H9 (cell line): ENCODE measurements around the gene LMOD1. TPM values are rescaled to one million over a fixed set of nuclear protein-coding genes. Genes with fewer than 3 reads are reported as not detected.
A peak's percentile ranks its signal among the peaks of the same experiment; 100 is the strongest.

ENCODE experiments used
- DNase-seq: peaks from one replicate; pipeline ENCODE4 v3.0.0-alpha.2; 2017
- H2AFZ ChIP-seq: one replicate; pipeline ENCODE4 v1.6.1; 2013; ENCODE audit warnings: mild to moderate bottlenecking, low read length, control low read depth, moderate library complexity
- H2AK5ac ChIP-seq: 2 replicates; pipeline ENCODE4 v1.6.1; 2013; ENCODE audit warnings: low read length, control low read depth, mixed read lengths; ENCODE audit not compliant: insufficient read length
- H2BK120ac ChIP-seq: one replicate; pipeline ENCODE4 v1.6.1; 2013; ENCODE audit warnings: low read depth, mild to moderate bottlenecking, low read length, control low read depth, inconsistent platforms; ENCODE audit not compliant: poor library complexity, severe bottlenecking
- H2BK12ac ChIP-seq: 2 replicates; pipeline ENCODE4 v1.6.1; 2013; ENCODE audit warnings: low read length, control low read depth, mixed read lengths, low read depth; ENCODE audit not compliant: insufficient read length
- H2BK15ac ChIP-seq: 2 replicates; pipeline ENCODE4 v1.6.1; 2013; ENCODE audit warnings: low read depth, low read length, control low read depth
- H2BK20ac ChIP-seq: one replicate; pipeline ENCODE4 v1.6.1; 2013; ENCODE audit warnings: low read depth, mild to moderate bottlenecking, low read length, control low read depth, inconsistent platforms; ENCODE audit not compliant: poor library complexity, severe bottlenecking
- H2BK5ac ChIP-seq: 2 replicates; pipeline ENCODE4 v1.6.1; 2013; ENCODE audit warnings: low read length, control low read depth, mixed read lengths; ENCODE audit not compliant: insufficient read length
- H3K14ac ChIP-seq: 2 replicates; pipeline ENCODE4 v1.6.1; 2013; ENCODE audit warnings: low read length, control low read depth; ENCODE audit not compliant: insufficient read depth
- H3K18ac ChIP-seq: 2 replicates; pipeline ENCODE4 v1.6.1; 2013; ENCODE audit warnings: low read depth, mild to moderate bottlenecking, mixed read lengths, low read length, control low read depth; ENCODE audit not compliant: insufficient read length
- H3K23ac ChIP-seq: 2 replicates; pipeline ENCODE4 v1.6.1; 2013; ENCODE audit warnings: low read length, control low read depth, mixed read lengths, low read depth; ENCODE audit not compliant: insufficient read length
- H3K23me2 ChIP-seq: 2 replicates; pipeline ENCODE4 v1.6.1; 2013; ENCODE audit warnings: low read depth, mild to moderate bottlenecking, mixed read lengths, low read length, control low read depth; ENCODE audit not compliant: insufficient read length, poor library complexity, severe bottlenecking
- H3K27ac ChIP-seq: 2 replicates; pipeline ENCODE4 v1.5.1; 2013; ENCODE audit warnings: low read length, control low read depth, mixed read lengths, low read depth; ENCODE audit not compliant: insufficient read length
- H3K27me3 ChIP-seq: 2 replicates; pipeline ENCODE4 v1.6.1; 2013; ENCODE audit warnings: low read length, control low read depth, inconsistent platforms; ENCODE audit not compliant: insufficient read depth
- H3K4ac ChIP-seq: 2 replicates; pipeline ENCODE4 v1.6.1; 2013; ENCODE audit warnings: low read depth, mild to moderate bottlenecking, control low read depth, inconsistent platforms, low read length, moderate library complexity
- H3K4me1 ChIP-seq: 2 replicates; pipeline ENCODE4 v1.6.1; 2013; ENCODE audit warnings: low read length, control low read depth, inconsistent platforms; ENCODE audit not compliant: insufficient read depth
- H3K4me2 ChIP-seq: 2 replicates; pipeline ENCODE4 v1.6.1; 2013; ENCODE audit warnings: low read length, control low read depth, mixed read lengths; ENCODE audit not compliant: insufficient read length, insufficient read depth
- H3K56ac ChIP-seq: 2 replicates; pipeline ENCODE4 v1.6.1; 2013; ENCODE audit warnings: low read depth, mild to moderate bottlenecking, mixed read lengths, low read length, control low read depth; ENCODE audit not compliant: insufficient read length
- H3K79me1 ChIP-seq: 2 replicates; pipeline ENCODE4 v1.6.1; 2013; ENCODE audit warnings: low read depth, mild to moderate bottlenecking, moderate library complexity, low read length, control low read depth, inconsistent platforms; ENCODE audit not compliant: insufficient read depth, poor library complexity, severe bottlenecking
- H3K79me2 ChIP-seq: 2 replicates; pipeline ENCODE4 v1.6.1; 2013; ENCODE audit warnings: low read length, control low read depth, inconsistent platforms; ENCODE audit not compliant: insufficient read depth
- H3K9ac ChIP-seq: 2 replicates; pipeline ENCODE4 v1.6.1; 2013; ENCODE audit warnings: low read length, control low read depth, mixed read lengths; ENCODE audit not compliant: insufficient read length; ENCODE audit errors: extremely low read depth
- H3K9me3 ChIP-seq: one replicate; pipeline ENCODE4 v1.6.1; 2013; ENCODE audit warnings: low read depth, low read length, inconsistent platforms; ENCODE audit not compliant: control insufficient read depth
- H3T11ph ChIP-seq: one replicate; pipeline ENCODE4 v1.6.1; 2013; ENCODE audit warnings: mild to moderate bottlenecking, low read length, control low read depth, inconsistent platforms
- H4K20me1 ChIP-seq: one replicate; pipeline ENCODE4 v1.6.1; 2013; ENCODE audit not compliant: control insufficient read depth, insufficient read length, insufficient read depth
- H4K5ac ChIP-seq: 2 replicates; pipeline ENCODE4 v1.6.1; 2013; ENCODE audit warnings: low read depth, mild to moderate bottlenecking, mixed read lengths, low read length, control low read depth; ENCODE audit not compliant: insufficient read length
- H4K8ac ChIP-seq: replicated peaks from 2 replicates; pipeline ENCODE4 v1.6.1; 2013; ENCODE audit warnings: low read length, control low read depth, mixed read lengths, low read depth; ENCODE audit not compliant: insufficient read length
- H4K91ac ChIP-seq: 2 replicates; pipeline ENCODE4 v1.6.1; 2013; ENCODE audit warnings: low read depth, mild to moderate bottlenecking, moderate library complexity, mixed read lengths, low read length, control low read depth; ENCODE audit not compliant: insufficient read length
- H3K27ac Mint-ChIP-seq, 3 experiments: 2 replicates in 2 of 3; 3 replicates in 1 of 3; pipeline ENCODE4 v1.8.0; 2020 to 2021; ENCODE audit warnings: mixed read lengths in 3 of 3, mild to moderate bottlenecking in 1 of 3, moderate library complexity in 1 of 3
- H3K27me3 Mint-ChIP-seq: 2 replicates; pipeline ENCODE4 v1.8.0; 2021; ENCODE audit warnings: low read depth, mild to moderate bottlenecking, moderate library complexity, mixed read lengths
- H3K36me3 Mint-ChIP-seq, 3 experiments: 2 replicates in 2 of 3; 3 replicates in 1 of 3; pipeline ENCODE4 v1.8.0; 2020 to 2021; ENCODE audit warnings: low read depth in 3 of 3, mixed read lengths in 3 of 3; ENCODE audit not compliant: insufficient read depth in 1 of 3
- H3K4me1 Mint-ChIP-seq, 2 experiments: 2 replicates each; pipeline ENCODE4 v1.8.0; 2020; ENCODE audit warnings: mixed read lengths in 2 of 2
- H3K4me3 Mint-ChIP-seq, 2 experiments: 2 replicates in 1 of 2; 3 replicates in 1 of 2; pipeline ENCODE4 v1.8.0; 2020 to 2021; ENCODE audit warnings: mild to moderate bottlenecking in 2 of 2, mixed read lengths in 2 of 2, moderate library complexity in 1 of 2
- H3K9me3 Mint-ChIP-seq, 2 experiments: 2 replicates in 1 of 2; 3 replicates in 1 of 2; pipeline ENCODE4 v1.8.0; 2020; ENCODE audit warnings: mild to moderate bottlenecking in 2 of 2, mixed read lengths in 2 of 2, moderate library complexity in 1 of 2
- CTCF ChIP-seq: fragments of 200-600 bp; sonication (generic); conservative IDR thresholded peaks from 3 replicates; pipeline ENCODE4 v1.8.0; 2021; ENCODE audit warnings: antibody characterized with exemption, mild to moderate bottlenecking
- WGBS: extraction: QIAGEN DNeasy Blood & Tissue Kit; methylation state at CpG from one replicate; pipeline ENCODE4 v1.1.7; 2013; ENCODE audit warnings: missing lambda C conversion rate, low lambda C conversion rate, mixed read lengths; ENCODE audit not compliant: insufficient read length; ENCODE audit errors: extremely low coverage; 5-methylcytosine and 5-hydroxymethylcytosine counted together
- total RNA-seq: library from RNA; stranded (reverse); gene quantifications from 2 replicates; pipeline ENCODE4 v1.2.1, GENCODE V29; 2021

Gene LMOD1
- total RNA-seq, 1 experiment from 2014 or later: 0.31 TPM

GRCh38 chr1:201898240-201898894 is 48.0 kb downstream of the LMOD1 start:
- no peaks in the 10 kb centered on the region; the same call in none of the 2 replicates for H3K27me3 Mint-ChIP-seq
- Histone ChIP-seq H3K23ac (no peak overlapping the region), H4K91ac (no peak overlapping the region), H2BK15ac (no peak overlapping the region), H3K14ac (no peak overlapping the region), H3K56ac (no peak overlapping the region), H4K5ac (no peak overlapping the region), H3K9me3 (no peaks in the 10 kb centered on the region), H3K4ac (no peak overlapping the region), H3K4me2 (no peak overlapping the region), H2BK120ac (no peak overlapping the region), H2AK5ac (no peak overlapping the region), H3K27ac (no peak overlapping the region), H2BK20ac (no peak overlapping the region), H2BK12ac (no peak overlapping the region), H3K79me1 (no peaks in the 10 kb centered on the region), H3K23me2 (no peaks in the 10 kb centered on the region), H4K8ac (no peak overlapping the region), H4K20me1 (no peaks in the 10 kb centered on the region), H3K18ac (no peak overlapping the region), H2BK5ac (no peak overlapping the region), H3K79me2 (no peaks in the 10 kb centered on the region), H3K27me3 (no peaks in the 10 kb centered on the region; the same call in 1 of the 2 replicates), H3T11ph (no peak overlapping the region), H3K4me1 (peaks cover 5% of the 10 kb centered on the region; the same call in 1 of the 2 replicates), H2AFZ (no peak overlapping the region), H3K9ac (no peak overlapping the region)
- H3K9me3 Mint-ChIP-seq: no peaks in the 10 kb centered on the region
- WGBS: no CpG with 5 or more reads among the region's 4 CpGs
- no peak overlapping the region for H3K4me3 Mint-ChIP-seq
- H3K36me3 Mint-ChIP-seq: 0 out of 7 replicates have a peak, but pooled peaks cover 0 to 1% (median 0%) of the 10 kb centered on the region in 3 experiments
- DNase-seq: no peak
- H3K27ac Mint-ChIP-seq: peak overlapping the region in 1 of 3 experiments; percentile 2; a peak in 1 of 7 replicates
- peaks cover 22 to 30% of the 10 kb centered on the region in 2 experiments for H3K4me1 Mint-ChIP-seq
- TF ChIP-seq CTCF: no peak
